Measurements from ENCODE around the gene CXCR4.
"Not testable (repeated sequence)": the region's sequence is repeated elsewhere in the genome, so short reads cannot be mapped to it uniquely, and the experiment has no call there.

DNA sequence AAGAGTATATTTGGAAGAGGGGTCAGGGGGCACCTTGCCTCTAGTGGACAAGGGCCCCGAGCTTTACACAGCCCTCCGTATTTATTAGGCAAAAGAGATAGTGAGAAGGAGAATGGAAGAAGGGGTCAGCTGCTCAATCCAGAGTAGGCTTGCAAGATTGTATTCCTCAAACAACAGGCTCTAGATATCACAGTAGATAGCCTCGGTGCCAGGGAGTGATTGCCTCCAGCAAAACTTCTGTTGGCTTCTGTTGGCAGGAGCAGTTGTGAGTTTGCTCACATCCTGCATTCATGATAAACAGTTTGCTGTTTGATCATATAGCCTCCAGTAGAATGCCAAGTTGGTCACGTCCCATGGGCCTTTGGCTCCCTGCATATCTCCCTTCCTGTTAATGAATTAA lies 46.1 kb downstream of the CXCR4 start:
- not testable (repeated sequence) for TF ChIP-seq POLR2AphosphoS5 (IDR thresholded peaks at IDR 0.05; ENCODE audit: low read depth, low read length); TAF1 (IDR thresholded peaks at IDR 0.05; ENCODE audit: borderline replicate concordance, low read depth, low read length); POLR2A (IDR thresholded peaks at IDR 0.05; ENCODE audit: low read depth, low read length)
